Measurements from ENCODE around the gene RNF157.

The RNF157 gene

GRCh38 chr17:76154936-76155845 lies 85.1 kb downstream of the RNF157 start:
- no peak for DNase-seq

- no peak for DNase-seq
Measured at GRCh38 chr17:76154292-76154691, 86.0 kb downstream of the RNF157 start.

GRCh38 chr17:76153640-76154039 lies 86.7 kb downstream of the RNF157 start:
- DNase-seq, result no peak

- DNase-seq, result no peak
Measured at GRCh38 chr17:76153202-76153601, 87.1 kb downstream of the RNF157 start.

- no peak for DNase-seq
Measured at GRCh38 chr17:76152591-76152990, 87.7 kb downstream of the RNF157 start.

- DNase-seq, result no peak
Measured at GRCh38 chr17:76151896-76152454, 88.3 kb downstream of the RNF157 start.

- no peak for DNase-seq
Measured at GRCh38 chr17:76150712-76151622, 89.3 kb downstream of the RNF157 start.

- no peak for DNase-seq
Measured at GRCh38 chr17:76149214-76149613, 91.1 kb downstream of the RNF157 start.

- no peak for DNase-seq
Measured at GRCh38 chr17:76148015-76148326, 92.3 kb downstream of the RNF157 start.

- DNase-seq, result no peak
Measured at GRCh38 chr17:76147211-76148014, 92.9 kb downstream of the RNF157 start.

GRCh38 chr17:76146053-76146851 lies 94.0 kb downstream of the RNF157 start:
- no peak for DNase-seq

GRCh38 chr17:76145231-76146052 lies 94.9 kb downstream of the RNF157 start:
- peak; percentile 49 for DNase-seq

GRCh38 chr17:76142585-76143041 lies 97.7 kb downstream of the RNF157 start:
- DNase-seq, result no peak

- no peak for DNase-seq
Measured at GRCh38 chr17:76142039-76142584, 98.2 kb downstream of the RNF157 start.

GRCh38 chr17:76141212-76142038 lies 98.9 kb downstream of the RNF157 start, which contains the start of gene FOXJ1:
Gene FOXJ1 (minus strand): TSS chr17:76141245. CDS start chr17:76140395, 850 bp downstream.
- DNase-seq, result peak; percentile 87

GRCh38 chr17:76140661-76141211 lies 99.6 kb downstream of the RNF157 start:
- DNase-seq, result no peak

- DNase-seq, result peak; percentile 60
Measured at GRCh38 chr17:76139801-76140660, 100.3 kb downstream of the RNF157 start.
